Astrocyte (in vitro differentiated cells and primary cell): ENCODE data around the gene NABP1. TPM values are rescaled to one million over a fixed set of nuclear protein-coding genes. Genes with fewer than 3 reads are reported as not detected.

Source experiments
- DNase-seq: peaks from one replicate; pipeline ENCODE4 v3.0.0-alpha.2; 2010; ENCODE audit warnings: low read depth
- FAIRE-seq: peaks from 2 replicates; lab custom pipeline; 2011; peaks lifted over from hg19 to GRCh38; lab: Jason Lieb, UNC
- H2AFZ ChIP-seq: 2 replicates; pipeline ENCODE4 v1.6.0; 2012; ENCODE audit warnings: low read depth, low read length, inconsistent platforms
- H3K27ac ChIP-seq: 2 replicates; pipeline ENCODE4 v1.5.1; 2011; ENCODE audit warnings: low read depth, low read length, inconsistent platforms
- H3K27me3 ChIP-seq: 2 replicates; pipeline ENCODE4 v1.6.0; 2011; ENCODE audit warnings: low read length, inconsistent platforms; ENCODE audit not compliant: insufficient read depth
- H3K36me3 ChIP-seq: 2 replicates; pipeline ENCODE4 v1.5.1; 2011; ENCODE audit warnings: low read length, inconsistent platforms; ENCODE audit not compliant: insufficient read depth
- H3K4me1 ChIP-seq: 2 replicates; pipeline ENCODE4 v1.5.1; 2011; ENCODE audit warnings: low read length, inconsistent platforms; ENCODE audit not compliant: insufficient read depth
- H3K4me2 ChIP-seq: 2 replicates; pipeline ENCODE4 v1.6.0; 2012; ENCODE audit warnings: low read length, inconsistent platforms
- H3K4me3 ChIP-seq: 2 replicates; pipeline ENCODE4 v1.5.1; 2011; ENCODE audit warnings: low read depth, mild to moderate bottlenecking, low read length, inconsistent platforms; ENCODE audit not compliant: insufficient read depth
- H3K79me2 ChIP-seq: 2 replicates; pipeline ENCODE4 v1.6.0; 2012; ENCODE audit warnings: mild to moderate bottlenecking, low read length, inconsistent platforms; ENCODE audit not compliant: insufficient read depth
- H3K9ac ChIP-seq: 2 replicates; pipeline ENCODE4 v1.6.0; 2012; ENCODE audit warnings: mild to moderate bottlenecking, low read length, inconsistent platforms
- H3K9me3 ChIP-seq: 2 replicates; pipeline ENCODE4 v1.5.1; 2012; ENCODE audit warnings: low read depth, mild to moderate bottlenecking, low read length, inconsistent platforms; ENCODE audit not compliant: insufficient read depth
- H4K20me1 ChIP-seq: 2 replicates; pipeline ENCODE4 v1.6.0; 2012; ENCODE audit warnings: low read length, inconsistent platforms; ENCODE audit not compliant: insufficient read depth
- H3K27ac Mint-ChIP-seq: one replicate; pipeline ENCODE4 v1.8.0; 2021; ENCODE audit warnings: mild to moderate bottlenecking, mixed read lengths; ENCODE audit not compliant: unreplicated experiment
- H3K27me3 Mint-ChIP-seq: one replicate; pipeline ENCODE4 v1.8.0; 2021; ENCODE audit warnings: low read depth, mixed read lengths; ENCODE audit not compliant: unreplicated experiment
- H3K36me3 Mint-ChIP-seq: one replicate; pipeline ENCODE4 v1.8.0; 2021; ENCODE audit warnings: low read depth, mixed read lengths; ENCODE audit not compliant: unreplicated experiment
- H3K4me1 Mint-ChIP-seq: one replicate; pipeline ENCODE4 v1.8.0; 2021; ENCODE audit warnings: low read depth, mixed read lengths; ENCODE audit not compliant: unreplicated experiment
- H3K4me3 Mint-ChIP-seq: one replicate; pipeline ENCODE4 v1.8.0; 2021; ENCODE audit warnings: mild to moderate bottlenecking, moderate library complexity, mixed read lengths; ENCODE audit not compliant: unreplicated experiment
- H3K9me3 Mint-ChIP-seq: one replicate; pipeline ENCODE4 v1.8.0; 2021; ENCODE audit warnings: mild to moderate bottlenecking, mixed read lengths; ENCODE audit not compliant: unreplicated experiment
- CTCF ChIP-seq: IDR thresholded peaks from 2 replicates; pipeline ENCODE4 v1.5.1; 2011; ENCODE audit warnings: low read depth, mild to moderate bottlenecking, inconsistent platforms, low read length, moderate library complexity; ENCODE audit not compliant: insufficient read depth
- EZH2 ChIP-seq: IDR thresholded peaks from 2 replicates; pipeline ENCODE4 v1.6.1; 2012; ENCODE audit warnings: mild to moderate bottlenecking, low read length, inconsistent platforms; ENCODE audit not compliant: insufficient read depth
- total RNA-seq: library from RNA; stranded (reverse); gene quantifications from 2 replicates; pipeline ENCODE4 v1.2.1, GENCODE V29; 2021

NABP1 gene
- total RNA-seq, 1 donor from 2014 or later = 213 TPM

GRCh38 chr2:191707542-191707941, 29.6 kb downstream of the NABP1 start:
- no peak overlapping the region for H3K4me3 Mint-ChIP-seq
- H3K36me3 ChIP-seq = no peaks in the 10 kb centered on the region
- H3K27me3 Mint-ChIP-seq = no peaks in the 10 kb centered on the region
- no peak overlapping the region for H3K27ac ChIP-seq
- no peaks in the 10 kb centered on the region for H4K20me1 ChIP-seq
- H3K27me3 ChIP-seq = no peaks in the 10 kb centered on the region
- H3K4me1 ChIP-seq = peaks cover 12% of the 10 kb centered on the region
- DNase-seq = no peak
- H3K79me2 ChIP-seq = no peaks in the 10 kb centered on the region
- H3K9ac ChIP-seq = no peak overlapping the region
- no peak overlapping the region for H3K27ac Mint-ChIP-seq
- no peak overlapping the region for H3K4me3 ChIP-seq
- H3K4me1 Mint-ChIP-seq = peaks cover 11% of the 10 kb centered on the region
- no peaks in the 10 kb centered on the region for H3K9me3 Mint-ChIP-seq
- H3K9me3 ChIP-seq = no peaks in the 10 kb centered on the region
- FAIRE-seq = no peak
- H3K4me2 ChIP-seq = no peak overlapping the region
- H3K36me3 Mint-ChIP-seq = no peaks in the 10 kb centered on the region
- TF ChIP-seq CTCF (no peak), EZH2 (no peak)
- H2AFZ ChIP-seq = no peak overlapping the region

- no peaks in the 10 kb centered on the region for H3K9me3 ChIP-seq
- H3K27me3 ChIP-seq = no peaks in the 10 kb centered on the region
- Mint-ChIP-seq H3K4me3 (no peak overlapping the region), H3K36me3 (no peaks in the 10 kb centered on the region), H3K4me1 (peaks cover 10% of the 10 kb centered on the region), H3K27ac (no peak overlapping the region), H3K27me3 (no peaks in the 10 kb centered on the region), H3K9me3 (no peaks in the 10 kb centered on the region)
- no peak for TF ChIP-seq CTCF
- no peaks in the 10 kb centered on the region for H3K79me2 ChIP-seq
- no peaks in the 10 kb centered on the region for H3K36me3 ChIP-seq
- FAIRE-seq = peak; percentile 73
- H3K4me1 ChIP-seq = peaks cover 12% of the 10 kb centered on the region
- H2AFZ ChIP-seq = no peak overlapping the region
- H3K27ac ChIP-seq = peak overlapping the region; percentile 30
- peak; percentile 93 for DNase-seq
- no peak overlapping the region for H3K9ac ChIP-seq
- H3K4me2 ChIP-seq = peak overlapping the region; percentile 32
- H3K4me3 ChIP-seq = no peak overlapping the region
- H4K20me1 ChIP-seq = no peaks in the 10 kb centered on the region
These were observed 32.5 kb downstream of the NABP1 start for GRCh38 chr2:191710411-191710900.

GRCh38 chr2:191711621-191712020, 33.7 kb downstream of the NABP1 start:
- Mint-ChIP-seq H3K4me1 (peaks cover 10% of the 10 kb centered on the region), H3K27ac (no peak overlapping the region), H3K9me3 (no peaks in the 10 kb centered on the region), H3K4me3 (no peak overlapping the region), H3K27me3 (no peaks in the 10 kb centered on the region), H3K36me3 (no peaks in the 10 kb centered on the region)
- Histone ChIP-seq H4K20me1 (no peaks in the 10 kb centered on the region), H3K9ac (no peak overlapping the region), H3K4me1 (peaks cover 12% of the 10 kb centered on the region), H2AFZ (no peak overlapping the region), H3K4me3 (no peak overlapping the region), H3K27ac (no peak overlapping the region), H3K79me2 (no peaks in the 10 kb centered on the region), H3K9me3 (no peaks in the 10 kb centered on the region), H3K36me3 (no peaks in the 10 kb centered on the region), H3K27me3 (no peaks in the 10 kb centered on the region), H3K4me2 (no peak overlapping the region)
- DNase-seq (no peak), FAIRE-seq (no peak)
- TF ChIP-seq CTCF = no peak
- no peak for TF ChIP-seq EZH2
